Right atrium auricular region (tissue), 2 donors: ENCODE data around the gene ST7. TPM values are rescaled to one million over a fixed set of nuclear protein-coding genes. Genes with fewer than 3 reads are reported as not detected.

Source experiments
- DNase-seq: peaks from one replicate; pipeline ENCODE4 v3.0.0-alpha.2; 2019; ENCODE audit warnings: low spot score
- H3K27ac ChIP-seq, 2 donors: fragments of 200-600 bp; sonication (generic); 1 replicate in 1 of 2; 2 replicates in 1 of 2; pipeline ENCODE4 v1.5.1; 2016 to 2019
- H3K27me3 ChIP-seq, 2 donors: fragments of 200-600 bp; sonication (generic); one replicate each; pipeline versions ENCODE4 v1.5.1 to v1.6.0; 2017 to 2019
- H3K36me3 ChIP-seq: fragments of 200-600 bp; sonication (generic); one replicate; pipeline ENCODE4 v1.5.1; 2016
- H3K4me1 ChIP-seq, 2 donors: fragments of 200-600 bp; sonication (generic); one replicate each; pipeline versions ENCODE4 v1.5.1 to v1.6.0; 2017 to 2019
- H3K4me3 ChIP-seq, 2 donors: fragments of 200-600 bp; sonication (generic); 1 replicate in 1 of 2; 2 replicates in 1 of 2; pipeline ENCODE4 v1.5.1; 2017 to 2019; ENCODE audit warnings: mild to moderate bottlenecking in 1 of 2, moderate library complexity in 1 of 2
- H3K9me3 ChIP-seq, 2 donors: fragments of 200-600 bp; sonication (generic); one replicate each; pipeline ENCODE4 v1.5.1; 2019
- CTCF ChIP-seq, 2 donors: fragments of 200-600 bp; sonication (generic); IDR thresholded peaks; one replicate each; pipeline ENCODE4 v1.5.1; 2019; ENCODE audit warnings: antibody characterized with exemption in 2 of 2
- total RNA-seq, 2 donors: library from RNA; depleted of rRNA; stranded (reverse); fragments of >200 nt; gene quantifications; one replicate each; pipeline ENCODE4 v1.1.0, GENCODE V29; 2016

The ST7 gene
- total RNA-seq, 2 donors from 2014 or later = 45.4 to 48.1 TPM

DNA sequence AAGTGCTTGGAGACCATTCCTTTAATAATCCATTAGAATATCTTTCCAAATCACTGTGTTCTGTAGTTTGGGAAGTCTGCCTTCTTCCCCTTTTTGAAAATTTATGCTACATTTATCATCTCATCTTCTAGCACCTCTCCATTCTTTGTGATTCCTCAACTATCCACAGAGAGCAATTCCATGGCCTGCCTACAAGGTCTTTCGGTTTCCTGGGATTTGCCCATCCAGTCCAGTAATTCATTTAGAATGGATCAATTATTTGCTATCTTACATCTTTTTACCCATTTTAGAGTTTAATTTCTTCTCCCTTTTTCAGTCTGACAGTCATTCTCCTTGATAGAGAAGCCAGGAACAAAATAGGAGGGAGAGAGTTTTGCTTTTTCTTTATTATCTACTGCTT lies 179.8 kb downstream of the ST7 start:
- no peaks in the 10 kb centered on the region for H3K9me3 ChIP-seq
- H3K27ac ChIP-seq = no peak overlapping the region
- peaks cover 28% of the 10 kb centered on the region for H3K36me3 ChIP-seq
- no peak for TF ChIP-seq CTCF (IDR thresholded peaks at IDR 0.05)
- no peaks in the 10 kb centered on the region for H3K27me3 ChIP-seq
- no peak for DNase-seq
- peaks cover 0 to 5% of the 10 kb centered on the region in 2 donors for H3K4me1 ChIP-seq
- H3K4me3 ChIP-seq = no peak overlapping the region

DNA sequence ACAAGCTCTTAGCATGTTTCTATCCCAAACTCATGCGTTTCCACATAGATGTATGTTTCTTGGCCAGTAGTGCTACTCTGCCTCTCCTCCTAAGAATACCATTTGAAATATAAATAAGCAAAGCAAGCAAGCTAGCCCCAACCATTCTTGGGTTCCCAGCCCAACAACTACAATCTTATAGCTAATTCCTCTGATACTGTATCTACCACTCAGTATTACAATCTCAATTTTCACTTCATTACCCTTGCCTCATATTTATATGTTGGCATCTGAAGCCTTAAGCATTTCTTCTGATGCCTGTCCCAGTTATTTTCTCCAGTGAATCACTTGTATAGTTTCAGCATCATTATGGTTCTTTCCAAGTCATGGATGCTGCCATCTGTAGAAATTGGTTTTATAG lies 181.1 kb downstream of the ST7 start:
- no peak for DNase-seq
- no peak for TF ChIP-seq CTCF (IDR thresholded peaks at IDR 0.05)
- H3K27ac ChIP-seq = no peak overlapping the region
- H3K27me3 ChIP-seq = no peaks in the 10 kb centered on the region
- H3K36me3 ChIP-seq = peaks cover 33% of the 10 kb centered on the region
- H3K4me3 ChIP-seq = no peak overlapping the region
- peaks cover 0 to 5% of the 10 kb centered on the region in 2 donors for H3K4me1 ChIP-seq
- H3K9me3 ChIP-seq = no peaks in the 10 kb centered on the region

GRCh38 chr7:117134889-117135552 lies 181.7 kb downstream of the ST7 start:
- no peak for TF ChIP-seq CTCF (IDR thresholded peaks at IDR 0.05)
- Histone ChIP-seq H3K27ac (no peak overlapping the region), H3K27me3 (no peaks in the 10 kb centered on the region), H3K4me3 (no peak overlapping the region), H3K36me3 (peaks cover 33% of the 10 kb centered on the region), H3K9me3 (no peaks in the 10 kb centered on the region), H3K4me1 (peaks cover 0 to 5% of the 10 kb centered on the region in 2 donors)
- no peak for DNase-seq

- H3K4me1 ChIP-seq = peaks cover 0 to 5% of the 10 kb centered on the region in 2 donors
- H3K4me3 ChIP-seq = no peak overlapping the region
- H3K9me3 ChIP-seq = no peaks in the 10 kb centered on the region
- H3K36me3 ChIP-seq = peaks cover 33% of the 10 kb centered on the region
- TF ChIP-seq CTCF (IDR thresholded peaks at IDR 0.05) = no peak
- no peaks in the 10 kb centered on the region for H3K27me3 ChIP-seq
- no peak overlapping the region for H3K27ac ChIP-seq
- DNase-seq = no peak
Observed at GRCh38 chr7:117135553-117135891, 182.2 kb downstream of the ST7 start.

DNA sequence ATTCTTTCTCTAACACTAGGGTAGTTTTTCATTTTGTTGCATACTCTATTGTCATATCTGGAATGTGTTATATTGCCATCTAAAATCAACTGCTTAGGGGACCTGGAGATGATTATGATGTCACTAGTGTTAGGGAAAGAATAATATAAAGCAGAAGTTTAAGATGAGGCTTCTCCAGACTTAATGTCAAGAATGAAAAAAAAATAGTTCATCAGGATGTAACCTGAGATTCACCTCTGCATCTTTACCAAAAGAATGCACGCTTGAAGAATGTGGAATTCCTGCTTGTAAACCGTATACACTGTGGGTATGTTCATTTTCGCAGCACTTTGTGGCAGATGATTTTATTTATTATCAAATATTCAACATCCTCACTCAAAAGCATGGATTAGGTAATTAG lies 184.6 kb downstream of the ST7 start:
- no peak for DNase-seq
- Histone ChIP-seq H3K36me3 (peaks cover 27% of the 10 kb centered on the region), H3K4me1 (peaks cover 0 to 5% of the 10 kb centered on the region in 2 donors), H3K27ac (no peak overlapping the region), H3K27me3 (no peaks in the 10 kb centered on the region), H3K4me3 (no peak overlapping the region), H3K9me3 (no peaks in the 10 kb centered on the region)
- no peak for TF ChIP-seq CTCF (IDR thresholded peaks at IDR 0.05)

DNA sequence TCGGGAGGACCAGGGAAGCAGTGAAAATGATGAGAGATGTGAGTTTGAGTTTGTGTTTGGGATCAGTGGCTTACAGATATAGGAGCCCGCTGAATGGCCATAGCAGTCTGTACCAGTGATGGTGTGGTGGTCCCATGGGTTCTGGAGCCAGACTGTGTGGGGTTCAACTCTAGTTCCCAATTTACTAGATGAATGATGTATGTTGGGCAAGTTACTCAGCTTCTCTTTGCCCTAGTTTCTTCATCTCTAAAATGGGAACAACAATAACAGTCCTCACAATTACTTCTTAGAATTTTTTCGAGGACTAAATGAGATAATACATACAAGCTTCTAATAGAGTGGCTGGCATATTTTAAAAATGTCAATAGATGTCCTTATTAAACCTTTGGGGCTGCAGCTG lies 185.2 kb downstream of the ST7 start:
- peaks cover 0 to 5% of the 10 kb centered on the region in 2 donors for H3K4me1 ChIP-seq
- TF ChIP-seq CTCF (IDR thresholded peaks at IDR 0.05) = no peak
- H3K27me3 ChIP-seq = no peaks in the 10 kb centered on the region
- no peaks in the 10 kb centered on the region for H3K9me3 ChIP-seq
- H3K36me3 ChIP-seq = peaks cover 29% of the 10 kb centered on the region
- no peak overlapping the region for H3K27ac ChIP-seq
- no peak overlapping the region for H3K4me3 ChIP-seq
- no peak for DNase-seq
